Nephron (organoid): Measurements from ENCODE around the gene ZNF662.

Experiments used
- H3K27ac Mint-ChIP-seq, 3 experiments: 2 replicates each; pipeline ENCODE4 v1.8.0; 2020; ENCODE audit warnings: mixed read lengths in 3 of 3, mild to moderate bottlenecking in 2 of 3, moderate library complexity in 1 of 3
- H3K27me3 Mint-ChIP-seq: 2 replicates; pipeline ENCODE4 v1.8.0; 2021; ENCODE audit warnings: low read depth, mild to moderate bottlenecking, moderate library complexity, mixed read lengths
- H3K36me3 Mint-ChIP-seq: 2 replicates; pipeline ENCODE4 v1.8.0; 2020; ENCODE audit warnings: low read depth, mixed read lengths
- H3K4me1 Mint-ChIP-seq: 2 replicates; pipeline ENCODE4 v1.8.0; 2020; ENCODE audit warnings: mixed read lengths
- H3K4me3 Mint-ChIP-seq, 3 experiments: 2 replicates each; pipeline ENCODE4 v1.8.0; 2020; ENCODE audit warnings: mild to moderate bottlenecking in 3 of 3, mixed read lengths in 3 of 3, moderate library complexity in 2 of 3
- H3K9me3 Mint-ChIP-seq: 2 replicates; pipeline ENCODE4 v1.8.0; 2020; ENCODE audit warnings: mixed read lengths
- TF ChIP-seq, protein P1 (sequence below), 3 experiments: fragments of 200-600 bp; sonication (generic); IDR thresholded peaks; one replicate each; pipeline ENCODE4 v1.5.0; 2021; ENCODE audit warnings: antibody characterized with exemption in 3 of 3; ENCODE audit not compliant: unreplicated experiment in 3 of 3

ZNF662 gene

DNA sequence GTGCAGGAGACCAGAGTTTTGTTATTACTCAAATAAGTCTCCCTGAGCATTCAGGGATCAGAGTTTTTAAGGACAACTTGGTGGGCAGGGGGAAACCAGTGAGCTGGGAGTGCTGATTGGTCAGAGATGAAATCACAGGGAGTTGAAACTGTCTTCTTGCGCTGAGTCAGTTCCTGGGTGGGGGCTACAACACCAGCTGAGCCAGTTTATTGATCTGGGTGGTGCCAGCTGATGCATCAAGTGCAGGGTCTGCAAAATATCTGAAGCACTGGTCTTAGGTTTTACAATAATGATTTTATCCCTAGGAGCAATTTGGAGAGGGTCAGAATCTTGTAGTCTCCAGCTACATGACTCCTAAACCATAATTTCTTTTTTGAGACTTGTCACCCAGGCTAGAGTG is 13.8 kb upstream of the ZNF662 start:
- H3K36me3 Mint-ChIP-seq = no peaks in the 10 kb centered on the region
- peaks cover 6% of the 10 kb centered on the region for H3K27me3 Mint-ChIP-seq
- TF ChIP-seq, protein P1, sequence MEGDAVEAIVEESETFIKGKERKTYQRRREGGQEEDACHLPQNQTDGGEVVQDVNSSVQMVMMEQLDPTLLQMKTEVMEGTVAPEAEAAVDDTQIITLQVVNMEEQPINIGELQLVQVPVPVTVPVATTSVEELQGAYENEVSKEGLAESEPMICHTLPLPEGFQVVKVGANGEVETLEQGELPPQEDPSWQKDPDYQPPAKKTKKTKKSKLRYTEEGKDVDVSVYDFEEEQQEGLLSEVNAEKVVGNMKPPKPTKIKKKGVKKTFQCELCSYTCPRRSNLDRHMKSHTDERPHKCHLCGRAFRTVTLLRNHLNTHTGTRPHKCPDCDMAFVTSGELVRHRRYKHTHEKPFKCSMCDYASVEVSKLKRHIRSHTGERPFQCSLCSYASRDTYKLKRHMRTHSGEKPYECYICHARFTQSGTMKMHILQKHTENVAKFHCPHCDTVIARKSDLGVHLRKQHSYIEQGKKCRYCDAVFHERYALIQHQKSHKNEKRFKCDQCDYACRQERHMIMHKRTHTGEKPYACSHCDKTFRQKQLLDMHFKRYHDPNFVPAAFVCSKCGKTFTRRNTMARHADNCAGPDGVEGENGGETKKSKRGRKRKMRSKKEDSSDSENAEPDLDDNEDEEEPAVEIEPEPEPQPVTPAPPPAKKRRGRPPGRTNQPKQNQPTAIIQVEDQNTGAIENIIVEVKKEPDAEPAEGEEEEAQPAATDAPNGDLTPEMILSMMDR (IDR thresholded peaks at IDR 0.05; ENCODE audit: unreplicated experiment in 3 of 3) = no peak
- H3K27ac Mint-ChIP-seq = peak overlapping the region in 2 of 3 experiments; percentile 1 to 2
- H3K4me3 Mint-ChIP-seq = no peak overlapping the region
- H3K4me1 Mint-ChIP-seq = no peaks in the 10 kb centered on the region
- no peaks in the 10 kb centered on the region for H3K9me3 Mint-ChIP-seq

DNA sequence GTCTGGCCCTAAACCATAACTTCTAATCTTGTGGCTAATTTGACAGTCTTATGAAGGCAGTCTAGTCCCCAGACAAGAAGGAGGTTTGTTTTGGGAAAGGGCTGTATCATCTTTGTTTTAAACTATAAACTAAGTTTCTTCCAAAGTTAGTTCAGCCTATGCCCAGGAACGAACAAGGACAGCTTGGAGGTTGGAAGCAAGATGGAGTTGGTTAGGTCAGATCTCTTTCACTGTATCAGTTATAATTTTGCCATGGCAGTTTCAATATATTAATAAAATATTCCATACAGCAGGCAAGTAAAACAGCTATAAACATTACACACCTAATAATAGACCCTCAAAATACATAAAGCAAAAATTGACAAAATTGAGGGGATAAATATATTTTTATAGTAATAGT is 13.1 kb upstream of the ZNF662 start:
- Mint-ChIP-seq H3K27ac (no peak overlapping the region), H3K36me3 (no peaks in the 10 kb centered on the region), H3K27me3 (peaks cover 6% of the 10 kb centered on the region), H3K4me3 (no peak overlapping the region), H3K4me1 (no peaks in the 10 kb centered on the region), H3K9me3 (no peaks in the 10 kb centered on the region)
- TF ChIP-seq, protein P1 (IDR thresholded peaks at IDR 0.05; ENCODE audit: unreplicated experiment in 3 of 3) = no peak

DNA sequence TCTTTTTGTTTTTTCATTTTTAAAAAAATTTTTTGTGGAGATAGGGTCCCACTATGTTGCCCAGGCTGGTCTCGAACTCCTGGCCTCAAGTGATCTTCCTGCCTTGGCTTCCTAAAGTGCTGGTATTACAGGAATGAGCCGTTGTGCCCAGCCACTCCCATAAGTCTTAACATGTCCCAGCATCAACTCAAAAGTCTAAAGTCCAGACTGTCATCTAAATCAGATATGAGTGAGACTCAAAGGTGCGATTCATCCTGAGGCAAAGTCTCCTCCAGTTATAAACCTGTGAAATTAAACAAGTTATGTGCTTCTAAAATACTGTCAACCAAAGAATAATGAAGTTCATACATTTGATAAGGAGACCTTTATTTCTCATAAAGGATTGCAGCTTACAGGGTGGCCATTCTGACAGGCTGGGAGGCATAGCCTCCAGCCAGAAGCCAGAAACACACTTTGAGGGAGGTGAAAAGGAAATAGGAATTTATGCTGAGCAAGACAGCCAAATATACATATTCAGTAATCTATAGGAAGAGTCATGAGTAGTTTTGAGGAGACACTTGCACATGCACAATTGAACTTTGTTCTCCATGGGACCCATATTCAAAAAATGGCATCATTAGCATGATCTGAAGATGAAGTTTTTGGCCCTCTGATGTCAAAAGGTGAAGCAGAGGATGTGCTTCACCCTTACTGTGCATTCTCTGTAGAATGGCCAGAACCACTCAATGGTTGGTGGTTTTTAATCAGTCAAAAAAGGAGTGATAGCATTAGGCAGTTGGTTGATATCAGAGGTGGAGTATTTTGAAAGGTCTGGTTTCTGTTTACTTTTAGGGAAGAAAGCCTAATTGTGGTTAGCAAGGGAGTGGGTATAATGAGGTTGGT is 11.0 kb upstream of the ZNF662 start:
- no peak overlapping the region for H3K4me3 Mint-ChIP-seq
- no peaks in the 10 kb centered on the region for H3K36me3 Mint-ChIP-seq
- no peaks in the 10 kb centered on the region for H3K9me3 Mint-ChIP-seq
- TF ChIP-seq, protein P1 (IDR thresholded peaks at IDR 0.05; ENCODE audit: unreplicated experiment in 3 of 3) = no peak
- no peak overlapping the region for H3K27ac Mint-ChIP-seq
- H3K4me1 Mint-ChIP-seq = peaks cover 1% of the 10 kb centered on the region
- H3K27me3 Mint-ChIP-seq = no peaks in the 10 kb centered on the region

DNA sequence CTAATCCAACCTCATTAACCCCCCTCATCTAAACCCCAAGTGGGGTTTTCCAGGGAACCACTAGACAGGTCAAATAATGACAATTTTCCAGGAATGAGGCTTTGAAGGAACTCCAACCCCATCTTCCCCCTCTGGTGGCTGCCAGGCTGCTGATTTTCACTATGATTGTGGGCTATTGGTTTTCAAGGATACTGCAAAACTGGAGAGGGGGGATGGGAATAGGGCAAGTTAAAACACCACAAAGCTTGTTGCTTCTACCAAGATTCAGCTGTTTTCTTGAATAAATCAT is 10.4 kb upstream of the ZNF662 start:
- Mint-ChIP-seq H3K9me3 (no peaks in the 10 kb centered on the region), H3K4me1 (peaks cover 7% of the 10 kb centered on the region), H3K27ac (no peak overlapping the region), H3K4me3 (no peak overlapping the region), H3K27me3 (no peaks in the 10 kb centered on the region), H3K36me3 (no peaks in the 10 kb centered on the region)
- TF ChIP-seq, protein P1 (IDR thresholded peaks at IDR 0.05; ENCODE audit: unreplicated experiment in 3 of 3) = no peak

DNA sequence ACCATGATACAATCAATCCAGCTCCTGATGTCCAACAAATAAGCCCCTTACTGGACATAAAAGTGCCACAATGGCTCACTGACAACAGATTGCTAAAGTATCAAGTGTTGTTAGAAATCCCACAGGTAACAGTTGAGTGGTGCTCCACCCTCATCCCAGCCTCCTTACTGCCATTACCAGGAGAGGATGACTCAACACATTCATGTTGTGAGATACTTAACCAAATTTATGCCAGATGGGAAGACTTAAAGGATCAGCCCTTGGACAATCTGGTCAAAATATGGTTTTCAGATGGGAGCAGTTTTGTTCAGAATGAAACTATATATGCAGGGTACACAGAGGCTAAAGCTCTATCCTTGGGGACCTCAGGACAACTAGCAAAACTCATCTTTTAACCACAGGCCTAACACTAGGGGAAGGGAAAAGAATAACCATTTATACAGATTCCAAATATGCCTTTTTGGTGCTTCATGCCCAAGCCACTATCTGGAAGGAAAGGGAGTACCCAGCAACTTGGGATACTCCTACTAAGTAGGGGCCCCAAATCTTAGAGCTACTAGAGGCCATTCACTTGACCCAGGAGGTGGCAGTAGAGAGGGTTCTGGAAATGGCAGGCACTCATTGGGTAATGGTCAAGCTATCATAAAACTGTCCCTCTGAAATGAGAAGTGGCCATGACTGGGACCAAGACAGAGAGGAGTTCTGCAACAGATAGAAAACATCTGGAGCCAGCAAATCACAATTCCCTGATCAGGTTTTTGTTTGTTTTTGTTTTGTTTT is 6.9 kb upstream of the ZNF662 start:
- no peak overlapping the region for H3K4me3 Mint-ChIP-seq
- H3K9me3 Mint-ChIP-seq = peaks cover 2% of the 10 kb centered on the region
- H3K36me3 Mint-ChIP-seq = no peaks in the 10 kb centered on the region
- no peak overlapping the region for H3K27ac Mint-ChIP-seq
- H3K27me3 Mint-ChIP-seq = no peaks in the 10 kb centered on the region
- H3K4me1 Mint-ChIP-seq = peaks cover 11% of the 10 kb centered on the region
- TF ChIP-seq, protein P1 (IDR thresholded peaks at IDR 0.05; ENCODE audit: unreplicated experiment in 3 of 3) = no peak
